ENCODE results near the gene AK9.

- TF ChIP-seq TAF1 (IDR thresholded peaks at IDR 0.05; ENCODE audit: low read depth) (no peak), EZH2 (IDR thresholded peaks at IDR 0.05; ENCODE audit: borderline replicate concordance, insufficient read depth, low read length, poor library complexity, severe bottlenecking) (no peak), EP300 (conservative IDR thresholded peaks at IDR 0.05; ENCODE audit: poor library complexity, severe bottlenecking) (no peak), CTCF (IDR thresholded peaks at IDR 0.05; ENCODE audit: poor library complexity, severe bottlenecking) (no peak), MXI1 (conservative IDR thresholded peaks at IDR 0.05; ENCODE audit: poor library complexity, severe bottlenecking) (no peak), POLR2AphosphoS5 (IDR thresholded peaks at IDR 0.05) (no peak), RAD21 (conservative IDR thresholded peaks at IDR 0.05) (no peak), REST (IDR thresholded peaks at IDR 0.05; ENCODE audit: borderline replicate concordance) (no peak), SMC3 (conservative IDR thresholded peaks at IDR 0.05; ENCODE audit: poor library complexity) (no peak)
Observed at GRCh38 chr6:109515781-109516409, 175.1 kb downstream of the AK9 start.

Measured in neural cell (in vitro differentiated cells).